Central memory CD4-positive, alpha-beta T cell (primary cell): ENCODE results near the gene KRTAP9-8.
"Not testable (repeated sequence)": the region's sequence is repeated elsewhere in the genome, so short reads cannot be mapped to it uniquely, and the experiment has no call there.

Experiments used
- DNase-seq: peaks from one replicate; pipeline ENCODE4 v3.0.0; 2022

The KRTAP9-8 gene

DNA sequence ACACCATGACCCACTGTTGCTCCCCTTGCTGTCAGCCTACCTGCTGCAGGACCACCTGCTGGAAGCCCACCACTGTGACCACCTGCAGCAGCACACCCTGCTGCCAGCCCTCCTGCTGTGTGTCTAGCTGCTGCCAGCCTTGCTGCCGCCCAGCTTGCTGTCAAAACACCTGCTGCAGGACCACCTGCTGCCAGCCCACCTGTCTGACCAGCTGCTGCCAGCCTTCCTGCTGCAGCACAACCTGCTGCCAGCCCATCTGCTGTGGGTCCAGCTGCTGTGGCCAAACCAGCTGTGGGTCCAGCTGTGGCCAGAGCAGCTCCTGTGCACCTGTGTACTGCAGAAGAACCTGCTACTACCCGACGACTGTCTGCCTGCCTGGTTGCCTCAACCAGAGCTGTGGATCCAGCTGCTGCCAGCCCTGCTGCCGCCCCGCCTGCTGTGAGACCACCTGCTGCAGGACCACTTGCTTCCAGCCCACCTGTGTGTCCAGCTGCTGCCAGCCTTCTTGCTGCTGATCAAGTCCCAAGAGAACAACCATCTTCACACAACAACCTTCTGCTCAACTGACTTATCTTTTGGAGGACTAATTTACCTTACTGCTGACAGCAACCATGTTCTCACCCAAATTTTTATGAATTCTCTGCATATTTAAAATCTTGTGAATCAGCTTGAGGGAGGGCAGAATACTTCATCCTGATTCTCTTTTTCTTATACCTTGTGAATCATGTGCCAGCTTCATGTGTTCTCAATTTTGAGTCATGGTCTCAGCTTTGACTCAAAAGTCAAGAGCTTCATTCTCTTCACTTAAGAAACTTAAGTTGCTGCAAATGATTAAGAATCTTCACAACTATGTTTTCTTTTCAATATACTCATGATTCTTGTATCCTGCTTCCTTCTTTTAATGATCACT lies 17.8 kb downstream of the KRTAP9-8 start, which contains the start of gene KRTAP9-9:
Gene KRTAP9-9, plus strand, starts transcription at position 4 of the 910 bp plus-strand sequence.
- not testable (repeated sequence) for DNase-seq

DNA sequence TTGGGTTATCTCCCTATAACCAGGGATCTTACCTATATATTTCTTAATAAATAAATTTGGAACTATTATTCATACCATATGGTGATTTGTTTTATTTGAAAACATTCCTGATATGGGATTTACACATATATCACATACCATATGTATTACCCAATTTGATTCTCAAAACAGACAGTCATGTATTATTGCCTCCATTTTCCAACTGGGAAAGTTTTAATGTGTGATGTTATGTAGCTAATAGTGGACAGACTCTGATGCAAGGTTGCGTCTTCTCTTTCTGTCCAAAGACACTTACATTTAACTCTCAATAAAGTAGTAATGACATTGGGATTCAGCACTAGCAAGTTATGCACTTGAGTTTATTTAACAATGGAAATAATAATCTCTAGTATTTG lies 18.5 kb downstream of the KRTAP9-8 start:
- DNase-seq: no peak

DNA sequence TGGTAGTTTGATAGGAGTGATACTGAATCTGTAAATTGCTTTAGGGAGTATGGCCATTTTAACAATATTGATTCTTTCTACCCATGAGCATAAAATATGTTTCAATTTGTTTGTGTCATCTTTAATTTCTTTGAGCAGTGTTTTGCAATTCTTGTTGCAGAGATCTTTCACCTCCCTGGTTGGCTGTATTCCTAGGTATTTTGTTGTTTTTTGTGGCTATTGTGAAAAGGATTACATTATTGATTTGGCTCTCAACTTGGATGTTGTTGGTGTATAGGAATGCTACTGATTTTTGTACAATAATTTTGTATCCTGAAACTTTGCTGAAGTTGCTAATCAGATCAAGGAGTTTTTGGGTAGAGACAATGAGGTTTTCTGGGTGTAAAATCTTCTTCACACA lies 20.6 kb downstream of the KRTAP9-8 start:
- no peak for DNase-seq

DNA sequence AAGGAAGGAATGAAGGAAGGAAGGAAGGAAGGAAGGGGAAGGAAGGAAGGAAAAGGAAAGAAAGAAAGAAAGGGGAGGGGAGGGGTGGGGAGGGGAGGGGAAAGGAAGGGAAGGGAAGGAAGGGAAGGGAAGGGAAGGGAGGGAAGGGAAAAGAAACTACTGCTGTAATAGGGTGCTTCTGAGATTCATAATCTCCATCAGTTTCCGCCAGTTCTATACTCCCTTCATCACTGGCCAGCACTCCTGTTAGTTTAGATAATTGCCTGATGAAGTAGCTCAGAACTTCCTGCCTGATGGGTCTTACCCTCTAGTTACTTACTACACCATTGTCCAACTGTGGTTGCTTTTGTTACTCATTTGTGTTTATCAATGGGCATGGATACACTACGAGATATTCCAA lies 25.4 kb downstream of the KRTAP9-8 start:
- no peak for DNase-seq

DNA sequence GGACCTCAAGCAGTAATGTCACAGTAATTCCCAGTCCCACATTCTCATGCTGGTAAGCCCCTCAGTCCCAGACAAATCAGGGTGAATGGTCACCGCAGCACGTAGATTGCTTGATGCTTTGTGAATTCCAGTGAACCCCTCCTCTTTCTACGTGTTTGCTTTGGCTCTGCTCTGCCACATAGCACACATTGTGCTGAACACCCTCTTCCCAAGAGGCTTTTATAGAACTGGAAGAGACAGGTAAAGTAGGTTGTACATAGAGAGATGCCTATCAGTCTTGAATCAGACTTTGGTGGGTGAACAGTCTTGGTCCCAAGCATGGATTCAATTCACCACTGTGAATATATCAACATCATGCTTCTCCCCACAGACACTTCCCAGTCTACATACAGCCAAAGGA lies 26.8 kb downstream of the KRTAP9-8 start:
- DNase-seq: no peak

DNA sequence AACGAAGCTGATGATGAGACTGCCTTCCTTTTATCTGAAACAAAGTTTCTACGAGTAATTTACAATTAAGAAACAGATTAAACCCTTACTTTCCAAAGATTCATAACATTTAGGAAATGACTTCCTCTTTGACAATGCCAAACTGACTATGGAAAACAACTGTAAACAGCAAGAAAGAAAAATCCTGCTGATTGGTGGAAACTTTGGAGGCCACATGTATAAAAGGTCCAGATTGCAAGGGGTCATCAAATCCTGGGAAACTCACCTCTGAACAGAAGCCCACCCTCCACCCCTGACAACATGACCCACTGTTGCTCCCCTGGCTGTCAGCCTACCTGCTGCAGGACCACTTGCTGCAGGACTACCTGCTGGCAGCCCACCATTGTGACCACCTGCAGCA lies 27.3 kb downstream of the KRTAP9-8 start, which contains the start of gene KRTAP9-6:
Gene KRTAP9-6, plus strand, starts transcription at position 301 of the 400 bp plus-strand sequence. Its CDS starts 0 bp downstream, at position 301.
- DNase-seq: no peak

DNA sequence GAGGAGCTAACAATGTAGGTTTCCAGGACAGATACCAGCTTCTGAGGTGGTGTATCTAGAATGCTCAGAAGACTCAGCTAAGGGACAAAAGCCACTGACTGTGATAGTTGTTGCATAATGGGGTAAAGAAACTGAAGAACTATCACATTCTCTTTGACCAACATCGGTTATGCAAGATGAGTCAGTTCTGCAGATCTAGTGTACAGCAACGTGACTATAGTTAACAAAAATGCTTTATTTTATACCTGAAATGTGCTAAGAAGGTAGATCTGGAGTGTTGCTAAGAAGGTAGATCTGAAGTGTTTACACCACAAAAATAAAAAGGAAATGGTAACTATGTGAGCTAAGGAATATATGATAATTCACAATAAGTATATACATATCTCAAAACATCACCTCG lies 29.9 kb downstream of the KRTAP9-8 start:
- DNase-seq: no peak

DNA sequence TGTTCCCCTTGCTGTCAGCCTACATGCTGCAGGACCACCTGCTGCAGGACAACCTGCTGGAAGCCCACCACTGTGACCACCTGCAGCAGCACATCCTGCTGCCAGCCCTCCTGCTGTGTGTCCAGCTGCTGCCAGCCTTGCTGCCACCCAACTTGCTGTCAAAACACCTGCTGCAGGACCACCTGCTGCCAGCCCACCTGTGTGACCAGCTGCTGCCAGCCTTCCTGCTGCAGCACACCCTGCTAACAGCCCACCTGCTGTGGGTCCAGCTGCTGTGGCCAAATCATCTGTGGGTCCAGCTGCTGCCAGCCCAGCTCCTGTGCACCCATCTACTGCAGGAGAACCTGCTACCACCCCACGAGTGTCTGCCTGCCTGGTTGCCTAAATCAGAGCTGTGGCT lies 33.5 kb downstream of the KRTAP9-8 start:
- DNase-seq: not testable (repeated sequence)

DNA sequence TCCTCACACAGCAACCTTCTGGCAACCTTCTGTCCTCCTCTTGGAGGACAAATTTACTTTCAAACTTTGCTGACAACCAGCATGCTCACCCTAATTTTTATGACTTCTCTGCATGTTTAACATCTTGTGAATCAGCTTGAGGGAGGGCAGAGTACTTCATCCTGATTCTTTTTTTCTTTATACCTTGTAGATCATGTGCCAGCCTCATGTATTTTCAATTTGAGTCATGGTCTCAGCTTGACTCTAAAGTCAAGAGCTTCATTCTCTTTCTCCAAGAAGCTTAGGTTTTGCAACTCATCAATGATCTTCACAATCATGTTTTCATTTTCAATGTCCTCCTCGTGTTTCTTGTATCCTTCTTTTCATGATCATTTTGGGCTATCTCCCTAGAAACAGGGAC lies 34.1 kb downstream of the KRTAP9-8 start:
- DNase-seq: no peak

DNA sequence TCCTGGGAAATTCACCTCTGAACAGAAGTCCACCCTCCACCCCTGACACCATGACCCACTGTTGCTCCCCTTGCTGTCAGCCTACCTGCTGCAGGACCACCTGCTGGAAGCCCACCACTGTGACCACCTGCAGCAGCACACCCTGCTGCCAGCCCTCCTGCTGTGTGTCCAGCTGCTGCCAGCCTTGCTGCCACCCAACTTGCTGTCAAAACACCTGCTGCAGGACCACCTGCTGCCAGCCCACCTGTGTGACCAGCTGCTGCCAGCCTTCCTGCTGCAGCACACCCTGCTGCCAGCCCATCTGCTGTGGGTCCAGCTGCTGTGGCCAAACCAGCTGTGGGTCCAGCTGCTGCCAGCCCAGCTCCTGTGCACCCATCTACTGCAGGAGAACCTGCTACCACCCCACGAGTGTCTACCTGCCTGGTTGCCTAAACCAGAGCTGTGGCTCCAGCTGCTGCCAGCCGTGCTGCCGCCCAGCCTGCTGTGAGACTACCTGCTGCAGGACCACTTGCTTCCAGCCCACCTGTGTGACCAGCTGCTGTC lies 37.9 kb downstream of the KRTAP9-8 start, which contains the start of gene KRTAP9-7:
Gene KRTAP9-7, plus strand, starts transcription at position 51 of the 543 bp plus-strand sequence. Its CDS starts 0 bp downstream, at position 51.
- not testable (repeated sequence) for DNase-seq

DNA sequence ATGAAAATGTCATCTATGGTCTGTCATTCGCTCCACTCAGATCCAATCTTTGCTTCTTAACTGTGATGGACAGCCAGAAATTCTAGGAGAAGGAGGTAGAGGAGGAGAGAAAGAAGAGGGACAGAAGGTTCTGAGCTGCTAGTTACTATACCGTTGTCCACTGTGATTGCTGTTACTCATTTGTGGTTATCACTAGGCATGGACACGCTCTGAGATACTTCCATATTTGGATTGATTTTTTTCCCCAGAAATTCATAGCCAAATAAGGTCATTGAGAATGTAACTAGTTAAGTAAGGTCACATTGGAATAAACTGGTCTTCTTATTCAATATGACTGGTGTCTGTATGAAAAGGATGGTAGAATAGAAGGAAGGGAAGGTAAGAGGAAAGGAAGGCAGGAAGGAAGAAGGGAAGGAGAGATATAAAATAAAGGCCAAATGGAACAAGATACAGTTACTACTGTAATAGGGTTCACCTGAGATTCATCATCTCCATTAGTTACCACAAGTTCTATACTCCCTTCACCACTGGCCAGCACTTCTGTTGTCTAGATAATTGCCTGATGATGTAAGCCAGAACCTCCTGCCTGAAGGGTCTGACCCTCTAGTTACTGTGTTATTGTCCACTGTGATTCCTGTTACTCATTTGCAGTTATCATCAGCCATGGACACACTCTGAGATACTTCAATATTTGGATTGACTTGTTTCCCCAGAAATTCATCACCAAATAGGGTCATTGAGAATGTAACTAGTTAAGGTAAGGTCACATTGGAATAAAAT lies 40.6 kb downstream of the KRTAP9-8 start:
- no peak for DNase-seq

DNA sequence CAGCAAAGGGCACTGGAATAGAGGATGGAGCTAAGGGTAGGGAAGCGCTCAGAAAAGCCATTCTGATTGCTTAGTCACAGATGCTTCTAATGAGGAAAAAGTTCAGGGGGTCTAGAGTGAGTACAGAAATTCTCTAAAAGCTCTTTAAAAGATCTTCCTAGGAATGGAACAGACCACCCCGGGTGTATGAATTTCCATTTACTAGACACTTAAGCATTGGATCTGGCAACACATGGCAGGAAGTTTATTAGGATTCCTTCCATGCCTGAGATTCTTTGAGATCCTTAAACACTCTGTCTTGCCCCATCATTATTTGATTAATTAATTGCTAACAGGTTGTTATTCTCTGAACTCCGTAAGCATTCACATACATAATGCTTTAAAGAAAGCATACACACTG lies 46.2 kb downstream of the KRTAP9-8 start:
- DNase-seq: no peak

DNA sequence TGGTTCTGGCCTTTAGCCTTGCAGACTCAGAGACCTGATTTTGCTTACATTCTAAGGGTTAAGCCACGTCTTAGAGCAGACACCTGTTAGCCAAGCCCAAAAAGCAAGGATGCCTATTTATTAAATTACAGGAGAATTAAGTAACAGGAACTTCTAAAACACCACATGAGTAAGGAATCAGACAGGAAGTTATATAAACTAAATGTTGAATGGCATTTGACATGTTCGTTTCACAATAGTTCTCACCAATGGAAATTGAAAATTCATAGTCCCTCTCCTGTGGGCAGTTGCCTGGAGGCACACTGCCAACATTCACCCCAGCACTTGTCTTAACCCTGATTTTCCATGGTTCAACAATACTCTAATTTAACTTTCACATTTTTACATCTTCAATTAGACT lies 46.7 kb downstream of the KRTAP9-8 start:
- no peak for DNase-seq

DNA sequence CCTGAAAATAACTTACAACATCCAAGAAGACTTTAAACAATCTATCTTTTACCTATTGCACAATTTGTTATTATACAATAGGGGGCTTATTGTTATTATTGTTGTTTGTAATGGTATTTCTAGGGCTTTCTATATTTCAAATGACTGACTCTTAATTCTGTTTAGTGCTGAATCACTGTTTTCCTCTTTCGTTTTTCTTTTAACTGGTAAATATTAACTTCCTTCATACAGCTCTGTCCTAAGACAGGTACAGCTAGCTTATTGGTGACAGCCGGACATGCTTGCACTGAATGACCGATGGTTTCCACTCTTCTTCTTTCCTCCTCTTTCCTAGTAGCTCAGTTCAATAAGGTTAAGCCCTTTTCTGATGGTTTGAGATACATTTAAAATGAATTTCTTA lies 49.3 kb downstream of the KRTAP9-8 start:
- no peak for DNase-seq
